NCI-H69 (cell line): ENCODE results near the gene C22orf42.
"Not testable (repeated sequence)": the region's sequence is repeated elsewhere in the genome, so short reads cannot be mapped to it uniquely, and the experiment has no call there.

Source experiments
- DNase-seq: peaks from one replicate; lab custom pipeline; 2025; lab: John Stamatoyannopoulos, UW

C22orf42 gene

GRCh38 chr22:32135958-32136357, 23.1 kb downstream of the C22orf42 start:
- DNase-seq = not testable (repeated sequence)

- DNase-seq = not testable (repeated sequence)
Measured at GRCh38 chr22:32134796-32135195, 24.3 kb downstream of the C22orf42 start.

GRCh38 chr22:32132783-32133182, 26.3 kb downstream of the C22orf42 start:
- no peak for DNase-seq

- DNase-seq = no peak
Measured at GRCh38 chr22:32132126-32132525, 27.0 kb downstream of the C22orf42 start.

GRCh38 chr22:32130464-32130863, 28.6 kb downstream of the C22orf42 start:
- DNase-seq = no peak

GRCh38 chr22:32127904-32128303, 31.2 kb downstream of the C22orf42 start:
- peak; percentile 44 for DNase-seq

GRCh38 chr22:32123657-32124056, 35.4 kb downstream of the C22orf42 start:
- no peak for DNase-seq

- DNase-seq = no peak
Measured at GRCh38 chr22:32122899-32123298, 36.2 kb downstream of the C22orf42 start.

GRCh38 chr22:32120603-32121002, 38.5 kb downstream of the C22orf42 start:
- no peak for DNase-seq

GRCh38 chr22:32119568-32120235, 39.4 kb downstream of the C22orf42 start:
- DNase-seq = no peak

GRCh38 chr22:32112380-32112779, 46.7 kb downstream of the C22orf42 start:
- no peak for DNase-seq

GRCh38 chr22:32106930-32107329, 52.2 kb downstream of the C22orf42 start:
- peak; percentile 14 for DNase-seq

GRCh38 chr22:32103658-32104315, 55.3 kb downstream of the C22orf42 start:
- DNase-seq = peak; percentile 35

GRCh38 chr22:32100711-32101110, 58.4 kb downstream of the C22orf42 start:
- no peak for DNase-seq
